ENCODE results near the gene NPAT. TPM values are rescaled to one million over a fixed set of nuclear protein-coding genes. Genes with fewer than 3 reads are reported as not detected.

NPAT gene
- total RNA-seq, 1 experiment from 2014 or later, result 18.6 TPM

DNA sequence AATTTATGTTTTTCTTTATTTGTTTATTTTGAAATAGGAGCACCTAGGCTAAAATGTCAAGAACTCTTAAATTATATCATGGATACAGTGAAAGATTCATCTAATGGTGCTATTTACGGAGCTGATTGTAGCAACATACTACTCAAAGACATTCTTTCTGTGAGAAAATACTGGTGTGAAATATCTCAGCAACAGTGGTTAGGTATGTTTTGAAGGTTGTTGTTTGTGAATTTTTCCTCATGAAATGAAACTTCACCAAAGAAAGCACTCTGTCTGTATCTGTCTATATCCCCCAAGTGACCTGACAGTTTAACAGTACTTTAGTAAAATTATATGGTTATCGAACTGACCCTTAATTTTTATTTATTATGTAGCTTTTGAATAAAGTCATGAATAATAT, 13.2 kb upstream of the NPAT start:
- intact Hi-C loops (cut with micrococcal nuclease; ENCODE audit: unreplicated experiment), result no loop called here
- ChIA-PET CTCF (no interaction called here), POLR2A (ENCODE audit: unreplicated experiment) (no interaction called here)
- Histone ChIP-seq H3K4me2 (no peak overlapping the region), H3K27ac (no peak overlapping the region), H4K20me1 (ENCODE audit: insufficient read depth) (no peaks in the 10 kb centered on the region; the same call in 1 of the 2 replicates), H3K4me1 (replicated peaks; ENCODE audit: insufficient read depth) (no peaks in the 10 kb centered on the region), H3K9me2 (ENCODE audit: insufficient read depth) (no peaks in the 10 kb centered on the region), H3K27me3 (ENCODE audit: insufficient read depth, low read depth) (no peaks in the 10 kb centered on the region), H3K9me3 (ENCODE audit: insufficient read depth, low read depth) (no peaks in the 10 kb centered on the region), H3K36me3 (ENCODE audit: low read depth) (peaks cover 34% of the 10 kb centered on the region), H3K79me2 (ENCODE audit: low read depth) (no peaks in the 10 kb centered on the region), H3F3A (ENCODE audit: insufficient read depth, low read depth) (no peaks in the 10 kb centered on the region; the same call in 1 of the 2 replicates), H2AFZ (no peak overlapping the region), H3K4me3 (no peak overlapping the region)
- TF ChIP-seq, protein P1, sequence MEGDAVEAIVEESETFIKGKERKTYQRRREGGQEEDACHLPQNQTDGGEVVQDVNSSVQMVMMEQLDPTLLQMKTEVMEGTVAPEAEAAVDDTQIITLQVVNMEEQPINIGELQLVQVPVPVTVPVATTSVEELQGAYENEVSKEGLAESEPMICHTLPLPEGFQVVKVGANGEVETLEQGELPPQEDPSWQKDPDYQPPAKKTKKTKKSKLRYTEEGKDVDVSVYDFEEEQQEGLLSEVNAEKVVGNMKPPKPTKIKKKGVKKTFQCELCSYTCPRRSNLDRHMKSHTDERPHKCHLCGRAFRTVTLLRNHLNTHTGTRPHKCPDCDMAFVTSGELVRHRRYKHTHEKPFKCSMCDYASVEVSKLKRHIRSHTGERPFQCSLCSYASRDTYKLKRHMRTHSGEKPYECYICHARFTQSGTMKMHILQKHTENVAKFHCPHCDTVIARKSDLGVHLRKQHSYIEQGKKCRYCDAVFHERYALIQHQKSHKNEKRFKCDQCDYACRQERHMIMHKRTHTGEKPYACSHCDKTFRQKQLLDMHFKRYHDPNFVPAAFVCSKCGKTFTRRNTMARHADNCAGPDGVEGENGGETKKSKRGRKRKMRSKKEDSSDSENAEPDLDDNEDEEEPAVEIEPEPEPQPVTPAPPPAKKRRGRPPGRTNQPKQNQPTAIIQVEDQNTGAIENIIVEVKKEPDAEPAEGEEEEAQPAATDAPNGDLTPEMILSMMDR (conservative IDR thresholded peaks at IDR 0.05), result no peak
- no peak for TF ChIP-seq EZH2 (IDR thresholded peaks at IDR 0.05; ENCODE audit: low read depth)
- no TSS peak for BruUV-seq (replicated peaks)
- DNase-seq, result no peak

DNA sequence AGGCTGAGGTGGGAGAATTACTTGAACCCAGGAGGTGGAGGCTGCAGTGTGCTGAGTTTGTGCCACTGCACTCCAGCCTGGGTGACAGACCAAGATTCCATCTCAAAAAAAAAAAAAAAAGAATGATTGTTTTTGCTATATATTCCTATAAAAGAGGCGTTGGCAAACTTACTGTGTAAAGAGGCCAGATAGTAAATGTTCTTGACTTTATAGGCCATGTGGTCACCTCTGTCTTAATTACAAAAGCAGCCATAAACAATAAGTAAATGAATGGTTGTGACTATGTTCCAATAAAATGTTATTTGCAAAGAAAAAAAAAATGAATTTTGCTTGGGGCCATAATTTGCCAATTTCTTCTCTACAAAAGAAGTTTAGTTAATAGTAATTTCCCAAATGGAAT, 12.8 kb upstream of the NPAT start:
- no peak overlapping the region for H3K27ac ChIP-seq
- intact Hi-C loops (cut with micrococcal nuclease; ENCODE audit: unreplicated experiment), result no loop called here
- H3K9me2 ChIP-seq (ENCODE audit: insufficient read depth), result no peaks in the 10 kb centered on the region
- H3F3A ChIP-seq (ENCODE audit: insufficient read depth, low read depth), result no peaks in the 10 kb centered on the region; the same call in 1 of the 2 replicates
- no peaks in the 10 kb centered on the region for H3K4me1 ChIP-seq (replicated peaks; ENCODE audit: insufficient read depth)
- H3K36me3 ChIP-seq (ENCODE audit: low read depth), result peaks cover 31% of the 10 kb centered on the region
- H3K9me3 ChIP-seq (ENCODE audit: insufficient read depth, low read depth), result no peaks in the 10 kb centered on the region
- TF ChIP-seq, protein P1 (conservative IDR thresholded peaks at IDR 0.05), result no peak
- no peak for TF ChIP-seq EZH2 (IDR thresholded peaks at IDR 0.05; ENCODE audit: low read depth)
- no peak overlapping the region for H2AFZ ChIP-seq
- no peaks in the 10 kb centered on the region for H3K79me2 ChIP-seq (ENCODE audit: low read depth)
- BruUV-seq (replicated peaks), result no TSS peak
- H3K27me3 ChIP-seq (ENCODE audit: insufficient read depth, low read depth), result no peaks in the 10 kb centered on the region
- H4K20me1 ChIP-seq (ENCODE audit: insufficient read depth), result no peaks in the 10 kb centered on the region; the same call in 1 of the 2 replicates
- DNase-seq, result no peak
- CTCF ChIA-PET, result no interaction called here
- no peak overlapping the region for H3K4me2 ChIP-seq
- no peak overlapping the region for H3K4me3 ChIP-seq
- POLR2A ChIA-PET (ENCODE audit: unreplicated experiment), result no interaction called here

DNA sequence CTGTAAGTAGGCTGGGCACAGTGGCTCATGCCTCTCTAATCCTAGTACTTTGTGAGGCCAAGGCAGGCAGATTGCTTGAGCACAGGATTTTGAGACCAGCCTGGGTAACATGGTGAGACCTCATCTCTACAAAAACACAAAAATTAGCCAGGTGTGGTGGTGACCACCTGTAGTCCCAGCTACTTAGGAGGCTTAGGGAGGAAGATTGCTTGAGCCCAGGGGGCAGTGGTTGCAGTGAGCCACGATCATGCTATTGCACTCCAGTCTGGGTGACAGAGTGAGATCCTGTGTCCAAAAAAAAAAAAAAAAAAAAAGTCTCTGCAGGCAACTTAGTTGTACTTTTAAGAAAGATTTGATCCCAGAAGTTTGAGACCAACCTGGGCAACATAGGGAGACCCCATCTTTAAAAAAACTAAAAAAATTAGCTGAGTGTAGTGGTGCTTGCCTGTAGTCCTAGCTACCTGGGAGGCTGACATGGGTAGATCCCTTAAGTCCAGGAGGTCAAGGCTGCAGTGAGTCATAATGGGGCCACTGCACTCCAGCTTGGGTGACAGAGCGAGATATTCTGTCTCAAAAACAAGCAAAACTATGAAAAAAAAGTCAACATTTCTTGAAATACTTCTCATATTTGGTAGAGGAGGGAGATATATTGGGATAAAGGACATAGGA, 11.0 kb upstream of the NPAT start:
- BruUV-seq (replicated peaks), result no TSS peak
- Histone ChIP-seq H3K4me2 (no peak overlapping the region), H3K27me3 (ENCODE audit: insufficient read depth, low read depth) (no peaks in the 10 kb centered on the region), H3K79me2 (ENCODE audit: low read depth) (no peaks in the 10 kb centered on the region), H3K36me3 (ENCODE audit: low read depth) (peaks cover 25% of the 10 kb centered on the region), H3K9me2 (ENCODE audit: insufficient read depth) (no peaks in the 10 kb centered on the region), H4K20me1 (ENCODE audit: insufficient read depth) (no peaks in the 10 kb centered on the region; the same call in 1 of the 2 replicates), H3K4me1 (replicated peaks; ENCODE audit: insufficient read depth) (no peaks in the 10 kb centered on the region), H3K4me3 (no peak overlapping the region), H2AFZ (no peak overlapping the region), H3F3A (ENCODE audit: insufficient read depth, low read depth) (no peaks in the 10 kb centered on the region; the same call in 1 of the 2 replicates), H3K27ac (no peak overlapping the region), H3K9me3 (ENCODE audit: insufficient read depth, low read depth) (no peaks in the 10 kb centered on the region)
- no peak for TF ChIP-seq EZH2 (IDR thresholded peaks at IDR 0.05; ENCODE audit: low read depth)
- TF ChIP-seq, protein P1 (conservative IDR thresholded peaks at IDR 0.05), result no peak
- DNase-seq, result no peak
- intact Hi-C loops (cut with micrococcal nuclease; ENCODE audit: unreplicated experiment), result no loop called here
- POLR2A ChIA-PET (ENCODE audit: unreplicated experiment), result interaction anchor here (0.6 kb wide), 1 partner anchor 8 kb away, joined by 4 read pairs; no protein-coding TSS in a partner anchor
- CTCF ChIA-PET, result interaction anchor here (0.5 kb wide), 1 partner anchor 331 kb away, joined by 3 read pairs; no protein-coding TSS in a partner anchor
